Activated effector memory CD4-positive, alpha-beta T cell treated with anti-CD3 and anti-CD28 coated beads, Interleukin-2, amount 50 U/mL, for 16 hours (primary cell): ENCODE results near the gene SCYL1.

Source experiments
- DNase-seq: peaks from one replicate; pipeline ENCODE4 v3.0.0-alpha.2; 2020

Gene SCYL1

GRCh38 chr11:65572356-65573051 lies 47.6 kb downstream of the SCYL1 start, which contains the start of gene FAM89B:
TSS of gene FAM89B (plus strand) at chr11:65572538. CDS start at chr11:65572670, 132 bp downstream.
- peak; percentile 96 for DNase-seq

GRCh38 chr11:65573391-65574079 lies 48.7 kb downstream of the SCYL1 start:
- DNase-seq: peak; percentile 71

GRCh38 chr11:65574109-65574810 lies 49.4 kb downstream of the SCYL1 start:
- DNase-seq: peak; percentile 95

GRCh38 chr11:65574811-65575567 lies 50.1 kb downstream of the SCYL1 start:
- DNase-seq: no peak

- DNase-seq: peak; percentile 92
Observed at GRCh38 chr11:65575568-65576231, 50.8 kb downstream of the SCYL1 start, which contains the start of gene EHBP1L1. TSS of gene EHBP1L1 (plus strand) at chr11:65576053. CDS start at chr11:65576303, 250 bp downstream.

- DNase-seq: no peak
Observed at GRCh38 chr11:65576232-65576866, 51.5 kb downstream of the SCYL1 start.

- DNase-seq: peak; percentile 78
Observed at GRCh38 chr11:65576867-65577755, 52.2 kb downstream of the SCYL1 start.

- DNase-seq: no peak
Observed at GRCh38 chr11:65577756-65578109, 52.9 kb downstream of the SCYL1 start.

- no peak for DNase-seq
Observed at GRCh38 chr11:65578134-65578533, 53.3 kb downstream of the SCYL1 start.

GRCh38 chr11:65578667-65579066 lies 53.8 kb downstream of the SCYL1 start:
- no peak for DNase-seq

GRCh38 chr11:65579291-65579690 lies 54.4 kb downstream of the SCYL1 start:
- DNase-seq: no peak

- DNase-seq: no peak
Observed at GRCh38 chr11:65580031-65580692, 55.3 kb downstream of the SCYL1 start.

GRCh38 chr11:65580756-65581155 lies 55.9 kb downstream of the SCYL1 start:
- DNase-seq: no peak

GRCh38 chr11:65581928-65582327 lies 57.0 kb downstream of the SCYL1 start:
- no peak for DNase-seq

GRCh38 chr11:65583589-65583988 lies 58.7 kb downstream of the SCYL1 start:
- no peak for DNase-seq

- no peak for DNase-seq
Observed at GRCh38 chr11:65584106-65584505, 59.2 kb downstream of the SCYL1 start.

GRCh38 chr11:65584723-65585171 lies 59.9 kb downstream of the SCYL1 start:
- DNase-seq: no peak

GRCh38 chr11:65585396-65586246 lies 60.7 kb downstream of the SCYL1 start:
- no peak for DNase-seq

- no peak for DNase-seq
Observed at GRCh38 chr11:65586247-65586630, 61.4 kb downstream of the SCYL1 start.
